PC-9 (cell line): ENCODE data around the gene FCN3.

ENCODE experiments used
- EZH2 ChIP-seq: fragments of 200-600 bp; sonication (generic); IDR thresholded peaks from 2 replicates; pipeline ENCODE4 v1.8.0; 2017; ENCODE audit warnings: antibody characterized with exemption, low read depth
- TF ChIP-seq, protein P1 (sequence below): fragments of 200-600 bp; sonication (generic); conservative IDR thresholded peaks from 2 replicates; pipeline ENCODE4 v1.6.1; 2017; ENCODE audit warnings: mixed run types, antibody characterized with exemption, mild to moderate bottlenecking, moderate library complexity

DNA sequence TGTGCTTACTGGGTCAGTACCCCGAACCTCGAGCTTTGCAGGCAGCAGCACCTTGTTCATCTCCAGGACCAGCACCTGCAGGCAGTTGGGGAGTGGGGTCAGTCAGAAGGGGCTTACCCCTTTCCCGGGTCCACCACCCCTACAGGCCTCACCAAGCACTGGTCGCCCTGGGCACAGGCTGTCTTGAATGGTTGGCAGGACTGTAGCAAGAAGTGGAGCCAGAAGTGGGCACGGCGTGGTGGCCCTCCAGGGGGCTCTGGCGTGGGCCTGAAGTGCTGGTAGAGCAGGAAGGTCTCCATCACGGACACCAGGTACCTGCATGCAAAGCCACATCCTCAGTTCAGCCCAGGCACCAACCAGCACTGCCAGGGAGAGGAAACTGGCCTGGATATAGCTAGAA is 13.1 kb downstream of the FCN3 start:
- TF ChIP-seq, protein P1, sequence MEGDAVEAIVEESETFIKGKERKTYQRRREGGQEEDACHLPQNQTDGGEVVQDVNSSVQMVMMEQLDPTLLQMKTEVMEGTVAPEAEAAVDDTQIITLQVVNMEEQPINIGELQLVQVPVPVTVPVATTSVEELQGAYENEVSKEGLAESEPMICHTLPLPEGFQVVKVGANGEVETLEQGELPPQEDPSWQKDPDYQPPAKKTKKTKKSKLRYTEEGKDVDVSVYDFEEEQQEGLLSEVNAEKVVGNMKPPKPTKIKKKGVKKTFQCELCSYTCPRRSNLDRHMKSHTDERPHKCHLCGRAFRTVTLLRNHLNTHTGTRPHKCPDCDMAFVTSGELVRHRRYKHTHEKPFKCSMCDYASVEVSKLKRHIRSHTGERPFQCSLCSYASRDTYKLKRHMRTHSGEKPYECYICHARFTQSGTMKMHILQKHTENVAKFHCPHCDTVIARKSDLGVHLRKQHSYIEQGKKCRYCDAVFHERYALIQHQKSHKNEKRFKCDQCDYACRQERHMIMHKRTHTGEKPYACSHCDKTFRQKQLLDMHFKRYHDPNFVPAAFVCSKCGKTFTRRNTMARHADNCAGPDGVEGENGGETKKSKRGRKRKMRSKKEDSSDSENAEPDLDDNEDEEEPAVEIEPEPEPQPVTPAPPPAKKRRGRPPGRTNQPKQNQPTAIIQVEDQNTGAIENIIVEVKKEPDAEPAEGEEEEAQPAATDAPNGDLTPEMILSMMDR, result no peak
- no peak for TF ChIP-seq EZH2
